Suprapubic skin (tissue), 4 donors: Measurements from ENCODE around the gene RPS10.

Experiments
- POLR2A ChIP-seq, 2 donors: fragments of 450-650 bp; IDR thresholded peaks; one replicate each; pipeline ENCODE4 v1.6.1; 2017; ENCODE audit warnings: antibody characterized with exemption in 2 of 2, mild to moderate bottlenecking in 2 of 2, moderate library complexity in 2 of 2
- POLR2AphosphoS5 ChIP-seq, 3 donors: sonication (generic); formaldehyde crosslinking; IDR thresholded peaks; one replicate each; pipeline ENCODE4 v1.6.1; 2017; ENCODE audit warnings: antibody characterized with exemption in 3 of 3
- TF ChIP-seq, protein P1 (sequence below), 2 donors: fragments of 200-600 bp in 1 of 2; fragments of 450-650 bp in 1 of 2; sonication (generic) in 1 of 2; IDR thresholded peaks; one replicate each; pipeline ENCODE4 v1.5.1; 2016 to 2019; ENCODE audit warnings: antibody characterized with exemption in 2 of 2, mild to moderate bottlenecking in 1 of 2, moderate library complexity in 1 of 2

DNA sequence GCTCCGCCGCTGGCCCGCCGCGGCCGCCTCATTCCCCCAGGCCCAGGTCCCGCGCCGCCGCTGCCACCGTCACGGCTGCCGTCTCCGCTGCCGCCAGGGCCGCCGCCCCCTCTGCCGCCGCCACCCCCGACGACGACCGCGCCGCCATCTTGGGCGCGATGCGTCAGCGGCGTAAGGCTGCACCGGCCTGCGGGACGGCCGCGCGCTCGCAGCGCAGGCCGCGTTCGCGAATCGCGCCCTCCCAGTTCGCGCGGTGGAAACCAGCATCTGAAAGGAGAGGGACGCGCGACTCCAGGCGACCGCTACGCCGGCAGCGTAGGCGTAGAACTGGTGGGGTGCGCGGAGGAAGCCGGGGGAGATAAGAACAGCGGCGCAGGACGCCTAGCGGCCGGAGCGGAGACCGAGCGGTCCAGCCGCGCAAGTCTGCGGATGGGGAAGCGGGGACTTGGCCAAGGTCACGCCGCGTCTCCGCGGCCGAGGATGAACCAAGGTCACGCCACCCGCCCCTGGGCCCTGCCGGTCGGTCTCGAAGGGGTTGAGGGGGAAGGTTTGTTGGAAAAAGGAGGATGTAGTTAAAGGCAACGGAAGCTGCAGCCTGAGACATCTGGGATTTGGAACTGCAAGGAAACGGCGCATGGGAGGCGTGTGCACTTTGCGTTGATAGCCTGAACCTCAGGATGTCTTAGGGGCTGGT, 33.2 kb downstream of the RPS10 start, which contains the start of gene NUDT3:
- TF ChIP-seq, protein P1, sequence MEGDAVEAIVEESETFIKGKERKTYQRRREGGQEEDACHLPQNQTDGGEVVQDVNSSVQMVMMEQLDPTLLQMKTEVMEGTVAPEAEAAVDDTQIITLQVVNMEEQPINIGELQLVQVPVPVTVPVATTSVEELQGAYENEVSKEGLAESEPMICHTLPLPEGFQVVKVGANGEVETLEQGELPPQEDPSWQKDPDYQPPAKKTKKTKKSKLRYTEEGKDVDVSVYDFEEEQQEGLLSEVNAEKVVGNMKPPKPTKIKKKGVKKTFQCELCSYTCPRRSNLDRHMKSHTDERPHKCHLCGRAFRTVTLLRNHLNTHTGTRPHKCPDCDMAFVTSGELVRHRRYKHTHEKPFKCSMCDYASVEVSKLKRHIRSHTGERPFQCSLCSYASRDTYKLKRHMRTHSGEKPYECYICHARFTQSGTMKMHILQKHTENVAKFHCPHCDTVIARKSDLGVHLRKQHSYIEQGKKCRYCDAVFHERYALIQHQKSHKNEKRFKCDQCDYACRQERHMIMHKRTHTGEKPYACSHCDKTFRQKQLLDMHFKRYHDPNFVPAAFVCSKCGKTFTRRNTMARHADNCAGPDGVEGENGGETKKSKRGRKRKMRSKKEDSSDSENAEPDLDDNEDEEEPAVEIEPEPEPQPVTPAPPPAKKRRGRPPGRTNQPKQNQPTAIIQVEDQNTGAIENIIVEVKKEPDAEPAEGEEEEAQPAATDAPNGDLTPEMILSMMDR (IDR thresholded peaks at IDR 0.05) = peak; percentile 80 to 81
- peak in 1 of 2 donors; percentile 56 for TF ChIP-seq POLR2A (IDR thresholded peaks at IDR 0.05)
- TF ChIP-seq POLR2AphosphoS5 (IDR thresholded peaks at IDR 0.05) = peak in 2 of 3 donors; percentile 80 to 90
